K562 (cell line): ENCODE results near the gene KRTAP5-1. TPM values are rescaled to one million over a fixed set of nuclear protein-coding genes. Genes with fewer than 3 reads are reported as not detected.

ENCODE experiments used
- CTBP1 ChIP-seq: fragments of 450-650 bp; IDR thresholded peaks from 2 replicates; pipeline ENCODE4 v1.6.1; 2016; ENCODE audit warnings: borderline replicate concordance
- HDAC8 ChIP-seq: fragments of 450-650 bp; IDR thresholded peaks from 2 replicates; pipeline ENCODE4 v1.6.1; 2016; ENCODE audit warnings: mild to moderate bottlenecking, missing genetic modification characterization, moderate library complexity, missing compliant biosample characterization
- KDM2B ChIP-seq: fragments of 250-450 bp; sonication (Bioruptor Pico); IDR thresholded peaks from 2 replicates; pipeline ENCODE4 v1.8.0; 2021; ENCODE audit warnings: mild to moderate bottlenecking, moderate library complexity
- POLR2G ChIP-seq: fragments of 200-400 bp; formaldehyde crosslinking; IDR thresholded peaks from 2 replicates; pipeline ENCODE4 v1.6.1; 2017; ENCODE audit warnings: low read depth, mild to moderate bottlenecking, antibody characterized with exemption, low read length, moderate library complexity
- XRCC3 ChIP-seq: fragments of 450-650 bp; IDR thresholded peaks from 2 replicates; pipeline ENCODE4 v1.6.1; 2017; ENCODE audit warnings: mild to moderate bottlenecking, moderate library complexity
- polyA plus RNA-seq, 8 experiments: library from polyadenylated mRNA; depleted of rRNA in 4 of 8; stranded (reverse) in 5 of 8; unstranded in 3 of 8; fragments of >200 nt; fragmentation: Nextera tagmentation in 2 of 8; fragmentation: Illumina TruSeq in 1 of 8; extraction: Ambion mirVana in 2 of 8; extraction: Trizol in 1 of 8; gene quantifications; 2 replicates each; pipeline versions ENCODE4 v1.2.1 to v1.2.3, GENCODE V29; 2011 to 2014; ENCODE audit warnings: inconsistent platforms in 1 of 8, missing spikeins in 1 of 8
- total RNA-seq, 7 experiments: library from RNA; depleted of rRNA in 6 of 7; stranded (reverse); fragments of >200 nt in 6 of 7; fragmentation: Illumina TruSeq in 2 of 7; extraction: Trizol in 2 of 7; gene quantifications; 2 replicates each; pipeline versions ENCODE4 v1.2.1 to v1.2.3, GENCODE V29; 2011 to 2021; ENCODE audit warnings: low replicate concordance in 1 of 7
- TF ChIP-seq, protein P1 (sequence below), 2 experiments: IDR thresholded peaks; 2 replicates each; pipeline ENCODE4 v1.6.1; 2011; ENCODE audit warnings: borderline replicate concordance in 1 of 2, control low read depth in 1 of 2, low read depth in 1 of 2, low read length in 1 of 2, mild to moderate bottlenecking in 1 of 2, mixed read lengths in 1 of 2, moderate library complexity in 1 of 2; ENCODE audit not compliant: insufficient read depth in 1 of 2, insufficient read length in 1 of 2, poor library complexity in 1 of 2, severe bottlenecking in 1 of 2; ENCODE audit errors: extremely low read depth in 1 of 2
- TF ChIP-seq, protein P2 (sequence below): sonication (generic); formaldehyde crosslinking; IDR thresholded peaks from 2 replicates; pipeline ENCODE4 v1.9.0; 2022; ENCODE audit warnings: mild to moderate bottlenecking, missing genetic modification reagents
- TF ChIP-seq, protein P3 (sequence below), 3 experiments: IDR thresholded peaks in 2 of 3; conservative IDR thresholded peaks in 1 of 3; 2 replicates each; pipeline ENCODE4 v1.5.1; 2011 to 2012; ENCODE audit warnings: low read length in 3 of 3, mild to moderate bottlenecking in 3 of 3, control low read depth in 2 of 3, improper control_type of control experiment in 1 of 3, inconsistent platforms in 1 of 3, low read depth in 1 of 3, mixed read lengths in 1 of 3, moderate library complexity in 1 of 3; ENCODE audit not compliant: insufficient read depth in 2 of 3

Gene KRTAP5-1
- total and polyA plus RNA-seq, 9 of the 15 experiments (the other 6 are each of a cell fraction or from before 2014, with no cell fraction given): not detected

DNA sequence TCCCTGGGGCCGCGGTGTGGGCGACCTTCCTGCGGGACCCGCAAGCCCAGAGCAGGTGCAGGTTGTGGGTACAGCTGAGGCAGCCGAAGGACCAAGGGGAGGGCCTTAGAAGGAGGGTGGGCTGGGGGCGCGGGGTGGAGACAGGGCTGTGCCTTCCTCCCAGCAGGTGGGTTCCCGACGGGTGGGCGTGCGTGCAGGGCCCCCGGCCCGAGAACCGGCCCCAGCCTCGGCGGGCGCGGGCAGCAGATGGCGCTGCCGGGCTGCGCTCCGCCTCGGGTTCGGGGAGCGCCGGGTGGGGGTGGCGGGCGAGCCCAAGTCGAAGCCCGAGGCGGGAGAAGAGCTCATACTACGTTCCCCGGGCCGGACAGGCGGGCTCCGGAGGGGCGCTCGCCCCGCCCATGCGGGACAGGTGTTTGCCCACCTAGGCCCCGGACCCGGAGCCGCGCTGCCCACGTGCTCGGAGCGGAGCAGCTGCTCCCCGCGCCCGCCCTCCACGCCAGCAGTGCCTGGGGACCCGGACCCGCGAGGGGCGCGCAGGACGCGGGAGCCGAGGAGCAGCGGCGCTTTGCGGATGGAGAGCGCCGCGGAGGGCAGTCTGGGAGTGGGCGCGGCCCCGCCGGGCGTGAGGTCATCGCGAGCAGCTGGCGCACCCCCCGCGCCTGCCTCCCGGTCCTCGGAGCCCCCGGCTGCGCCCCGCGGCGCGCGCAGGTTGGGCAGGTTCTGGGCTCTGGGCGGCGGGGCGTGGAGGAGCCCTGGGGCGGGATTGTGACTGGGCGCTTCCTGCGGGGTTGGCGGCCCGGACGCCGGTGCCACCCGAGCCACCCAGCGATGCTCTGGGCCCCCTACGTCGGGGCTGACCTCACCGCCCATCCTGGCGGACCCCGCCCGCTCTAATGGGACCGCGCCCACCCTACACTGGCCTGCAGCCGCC is 38.3 kb downstream of the KRTAP5-1 start (continued):
- TF ChIP-seq POLR2G: peak; percentile 38; the same call in 1 of the 2 replicates
- TF ChIP-seq HDAC8 (tag): no peak
- TF ChIP-seq, protein P1, sequence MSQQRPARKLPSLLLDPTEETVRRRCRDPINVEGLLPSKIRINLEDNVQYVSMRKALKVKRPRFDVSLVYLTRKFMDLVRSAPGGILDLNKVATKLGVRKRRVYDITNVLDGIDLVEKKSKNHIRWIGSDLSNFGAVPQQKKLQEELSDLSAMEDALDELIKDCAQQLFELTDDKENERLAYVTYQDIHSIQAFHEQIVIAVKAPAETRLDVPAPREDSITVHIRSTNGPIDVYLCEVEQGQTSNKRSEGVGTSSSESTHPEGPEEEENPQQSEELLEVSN (IDR thresholded peaks at IDR 0.05; ENCODE audit: borderline replicate concordance in 1 of 2, extremely low read depth in 1 of 2, insufficient read depth in 1 of 2, insufficient read length in 1 of 2, low read depth in 1 of 2, low read length in 1 of 2, poor library complexity in 1 of 2, severe bottlenecking in 1 of 2): peak; percentile 30 to 75
- 0 out of 2 replicates have a peak, but pooled peaks have one; percentile 8 for TF ChIP-seq KDM2B (CRISPR knock-in tag)
- TF ChIP-seq, protein P2, sequence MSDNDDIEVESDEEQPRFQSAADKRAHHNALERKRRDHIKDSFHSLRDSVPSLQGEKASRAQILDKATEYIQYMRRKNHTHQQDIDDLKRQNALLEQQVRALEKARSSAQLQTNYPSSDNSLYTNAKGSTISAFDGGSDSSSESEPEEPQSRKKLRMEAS: peak; percentile 41; the same call in 1 of the 2 replicates
- TF ChIP-seq CTBP1: peak; percentile 63
- TF ChIP-seq, protein P3, sequence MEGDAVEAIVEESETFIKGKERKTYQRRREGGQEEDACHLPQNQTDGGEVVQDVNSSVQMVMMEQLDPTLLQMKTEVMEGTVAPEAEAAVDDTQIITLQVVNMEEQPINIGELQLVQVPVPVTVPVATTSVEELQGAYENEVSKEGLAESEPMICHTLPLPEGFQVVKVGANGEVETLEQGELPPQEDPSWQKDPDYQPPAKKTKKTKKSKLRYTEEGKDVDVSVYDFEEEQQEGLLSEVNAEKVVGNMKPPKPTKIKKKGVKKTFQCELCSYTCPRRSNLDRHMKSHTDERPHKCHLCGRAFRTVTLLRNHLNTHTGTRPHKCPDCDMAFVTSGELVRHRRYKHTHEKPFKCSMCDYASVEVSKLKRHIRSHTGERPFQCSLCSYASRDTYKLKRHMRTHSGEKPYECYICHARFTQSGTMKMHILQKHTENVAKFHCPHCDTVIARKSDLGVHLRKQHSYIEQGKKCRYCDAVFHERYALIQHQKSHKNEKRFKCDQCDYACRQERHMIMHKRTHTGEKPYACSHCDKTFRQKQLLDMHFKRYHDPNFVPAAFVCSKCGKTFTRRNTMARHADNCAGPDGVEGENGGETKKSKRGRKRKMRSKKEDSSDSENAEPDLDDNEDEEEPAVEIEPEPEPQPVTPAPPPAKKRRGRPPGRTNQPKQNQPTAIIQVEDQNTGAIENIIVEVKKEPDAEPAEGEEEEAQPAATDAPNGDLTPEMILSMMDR (IDR thresholded peaks at IDR 0.05 in 2 of 3, conservative IDR thresholded peaks at IDR 0.05 in 1 of 3; ENCODE audit: insufficient read depth in 2 of 3, low read depth in 1 of 3, low read length in 3 of 3): peak; percentile 65 to 83 (median 66); a peak in 5 of 6 replicates
- TF ChIP-seq XRCC3: no peak
- TF ChIP-seq, all 486 proteins: peak for 33
